NCI-H1048 (cell line): ENCODE results near the gene STRN.
"Not testable (repeated sequence)": the region's sequence is repeated elsewhere in the genome, so short reads cannot be mapped to it uniquely, and the experiment has no call there.

ENCODE experiments used
- DNase-seq: peaks from one replicate; lab custom pipeline; 2025; lab: John Stamatoyannopoulos, UW

Gene STRN

DNA sequence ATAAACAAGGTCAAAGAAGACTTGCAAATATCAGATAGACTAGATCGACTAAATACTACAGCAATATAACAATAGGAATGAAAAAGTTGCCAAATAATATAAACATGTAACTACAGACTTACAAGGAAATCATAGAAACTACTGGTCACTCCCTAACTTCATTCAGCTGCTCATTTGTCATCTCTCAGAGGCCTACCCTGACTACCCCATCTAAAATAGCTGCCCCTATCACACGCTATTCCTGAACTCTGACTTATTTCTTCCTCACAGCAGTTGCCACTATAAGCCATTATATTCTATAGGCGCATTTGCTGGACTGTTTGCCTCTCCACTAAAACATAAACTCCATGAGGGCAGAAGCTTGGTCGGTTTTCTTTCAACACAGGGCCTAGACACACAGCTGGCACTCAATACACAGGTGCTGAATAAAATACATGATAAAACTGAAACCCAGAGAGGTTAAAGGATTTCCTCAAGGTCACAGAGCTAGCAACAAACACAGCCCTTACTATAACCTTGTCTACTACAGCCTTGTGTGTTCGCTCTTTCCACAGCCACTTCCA, 1.8 kb downstream of the STRN start:
- DNase-seq: no peak

- no peak for DNase-seq
Measured at GRCh38 chr2:36963734-36964133, 2.6 kb downstream of the STRN start.

GRCh38 chr2:36963106-36963505, 3.2 kb downstream of the STRN start:
- no peak for DNase-seq

- no peak for DNase-seq
Measured at GRCh38 chr2:36960773-36961172, 5.6 kb downstream of the STRN start.

DNA sequence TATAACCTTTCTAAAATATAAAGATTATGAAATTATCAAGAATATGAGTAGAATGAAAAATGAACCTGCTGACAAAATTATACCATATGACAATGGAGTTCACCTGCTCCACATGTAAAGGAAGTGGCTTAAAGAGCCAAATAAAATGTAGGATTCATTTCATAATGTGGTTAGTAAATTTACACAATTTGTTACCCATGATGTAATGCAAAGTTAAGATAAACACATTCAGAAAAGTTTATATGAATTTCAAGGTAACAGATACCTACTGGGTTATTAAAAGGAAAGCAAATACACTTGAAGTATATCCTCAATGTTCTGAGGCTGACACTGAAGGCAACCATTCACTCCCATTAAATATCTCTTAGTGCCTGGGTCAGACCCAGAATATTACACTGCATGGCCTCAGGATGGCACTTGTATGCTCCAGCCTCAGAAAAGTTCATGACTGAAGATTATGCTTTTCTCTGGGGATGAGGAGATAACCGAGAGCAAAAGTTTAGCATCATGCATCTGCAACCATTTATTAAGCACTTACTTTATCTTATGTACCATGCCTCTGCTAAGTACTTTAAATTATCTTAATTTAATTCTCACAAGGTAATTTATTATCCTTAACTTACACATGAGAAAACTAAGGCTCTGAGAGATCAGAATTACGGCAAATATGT, 6.2 kb downstream of the STRN start:
- DNase-seq: no peak

GRCh38 chr2:36954977-36955607, 11.2 kb downstream of the STRN start:
- no peak for DNase-seq

DNA sequence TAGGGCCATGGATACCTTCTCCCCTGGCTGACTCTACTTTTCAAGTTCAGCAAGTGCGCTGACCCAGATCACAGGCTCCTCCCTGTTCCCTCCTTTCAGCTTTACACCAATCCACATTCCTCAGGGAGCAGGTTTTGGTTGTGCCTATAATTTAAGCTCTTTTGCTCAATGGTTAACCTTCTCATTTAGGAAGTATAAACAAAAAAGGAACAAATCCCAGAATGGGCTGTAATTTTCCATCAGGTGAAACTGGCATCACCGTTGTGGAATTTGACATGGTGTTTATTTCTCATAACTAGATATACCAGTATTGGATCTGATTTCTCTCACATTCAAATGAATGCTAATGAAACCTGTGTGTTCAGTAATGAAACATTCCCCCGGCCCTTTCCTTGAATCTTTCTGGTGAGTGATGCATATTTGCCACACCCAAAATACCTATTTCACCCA, 13.6 kb downstream of the STRN start:
- DNase-seq: no peak

GRCh38 chr2:36951574-36951973, 14.8 kb downstream of the STRN start:
- no peak for DNase-seq

GRCh38 chr2:36951027-36951518, 15.3 kb downstream of the STRN start:
- DNase-seq: no peak

- DNase-seq: no peak
Measured at GRCh38 chr2:36949845-36950244, 16.5 kb downstream of the STRN start.

GRCh38 chr2:36945240-36945639, 21.1 kb downstream of the STRN start:
- DNase-seq: not testable (repeated sequence)

DNA sequence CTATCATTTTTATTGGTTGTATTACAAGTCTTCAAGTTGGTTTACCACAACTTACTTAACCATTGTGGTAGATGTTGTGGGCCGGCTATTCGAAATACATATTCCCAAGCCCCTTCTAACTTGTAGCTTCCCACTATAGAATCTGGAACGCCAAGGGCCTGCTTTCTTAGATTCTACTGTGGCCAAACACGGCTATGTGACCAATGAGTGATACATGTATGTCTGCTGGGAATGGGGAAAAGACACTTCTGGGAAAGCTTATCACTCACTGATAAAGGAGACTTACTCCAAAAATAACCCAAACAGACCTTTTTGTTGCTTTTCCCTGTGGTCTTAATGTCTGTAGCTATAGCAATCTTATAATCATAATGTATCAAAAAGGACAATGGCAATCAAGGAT, 24.5 kb downstream of the STRN start:
- DNase-seq: no peak

DNA sequence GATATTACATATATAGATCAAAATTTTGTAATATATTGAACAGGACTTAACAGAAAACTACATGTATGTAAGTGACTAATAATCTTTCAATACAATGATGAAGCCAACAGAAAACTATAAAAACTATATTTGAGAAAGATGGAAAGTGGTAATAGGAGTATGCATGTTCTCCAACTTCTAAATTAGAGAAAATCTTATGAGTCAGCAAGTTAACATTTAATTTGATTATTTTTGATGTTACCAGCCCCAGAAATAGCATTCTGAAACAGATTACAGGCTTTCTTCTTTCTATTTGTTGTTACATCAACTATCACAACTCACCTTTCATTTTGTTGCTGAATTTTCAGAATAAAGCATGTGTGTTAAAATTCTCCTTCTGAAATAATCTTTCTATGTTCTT, 29.8 kb downstream of the STRN start:
- not testable (repeated sequence) for DNase-seq

DNA sequence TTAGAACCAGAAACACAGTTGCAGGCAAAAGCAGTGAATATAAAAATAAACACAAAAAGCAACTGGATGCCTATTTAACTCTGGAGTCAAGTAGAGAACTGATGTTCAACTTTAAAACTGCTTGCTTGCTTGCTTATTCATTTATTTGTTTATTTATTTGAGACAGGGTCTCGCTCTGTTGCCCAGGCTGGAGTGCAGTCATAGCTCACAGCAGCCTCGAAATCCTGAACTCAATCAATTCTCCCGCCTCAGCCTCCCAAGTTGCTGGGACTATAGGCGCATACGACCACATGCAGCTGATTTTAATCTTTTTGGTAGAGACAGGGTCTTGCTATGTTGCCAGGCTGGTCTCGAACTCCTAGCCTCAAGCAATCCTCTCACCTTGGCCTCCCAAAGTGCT, 34.6 kb downstream of the STRN start:
- not testable (repeated sequence) for DNase-seq

DNA sequence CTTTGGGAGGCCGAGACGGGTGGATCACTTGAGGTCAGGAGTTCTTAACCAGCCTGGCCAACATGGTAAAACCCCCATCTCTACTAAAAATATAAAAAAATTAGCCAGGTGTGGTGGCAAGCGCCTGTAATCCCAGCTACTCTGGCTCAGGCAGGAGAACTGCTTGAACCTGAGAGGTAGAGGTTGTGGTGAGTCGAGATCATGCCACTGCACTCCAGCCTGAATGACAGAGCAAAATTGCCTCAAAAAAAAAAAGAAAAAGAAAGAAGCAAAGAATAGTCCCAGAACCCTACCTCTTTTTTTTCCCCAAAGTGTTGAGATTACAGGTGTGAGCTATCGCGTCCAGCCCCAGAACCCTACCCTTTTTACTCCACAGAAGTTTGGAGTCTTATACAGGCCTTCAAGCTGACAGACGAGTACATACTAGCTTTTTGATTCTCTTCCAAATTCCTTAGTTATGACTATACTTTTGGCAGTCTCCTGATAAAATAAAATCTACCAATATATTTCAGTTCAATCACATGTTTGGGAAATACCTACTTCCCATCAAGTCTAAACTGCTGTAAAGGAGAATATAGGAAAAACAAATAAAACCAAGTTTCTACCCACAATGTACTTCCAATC, 35.4 kb downstream of the STRN start:
- DNase-seq: not testable (repeated sequence)

DNA sequence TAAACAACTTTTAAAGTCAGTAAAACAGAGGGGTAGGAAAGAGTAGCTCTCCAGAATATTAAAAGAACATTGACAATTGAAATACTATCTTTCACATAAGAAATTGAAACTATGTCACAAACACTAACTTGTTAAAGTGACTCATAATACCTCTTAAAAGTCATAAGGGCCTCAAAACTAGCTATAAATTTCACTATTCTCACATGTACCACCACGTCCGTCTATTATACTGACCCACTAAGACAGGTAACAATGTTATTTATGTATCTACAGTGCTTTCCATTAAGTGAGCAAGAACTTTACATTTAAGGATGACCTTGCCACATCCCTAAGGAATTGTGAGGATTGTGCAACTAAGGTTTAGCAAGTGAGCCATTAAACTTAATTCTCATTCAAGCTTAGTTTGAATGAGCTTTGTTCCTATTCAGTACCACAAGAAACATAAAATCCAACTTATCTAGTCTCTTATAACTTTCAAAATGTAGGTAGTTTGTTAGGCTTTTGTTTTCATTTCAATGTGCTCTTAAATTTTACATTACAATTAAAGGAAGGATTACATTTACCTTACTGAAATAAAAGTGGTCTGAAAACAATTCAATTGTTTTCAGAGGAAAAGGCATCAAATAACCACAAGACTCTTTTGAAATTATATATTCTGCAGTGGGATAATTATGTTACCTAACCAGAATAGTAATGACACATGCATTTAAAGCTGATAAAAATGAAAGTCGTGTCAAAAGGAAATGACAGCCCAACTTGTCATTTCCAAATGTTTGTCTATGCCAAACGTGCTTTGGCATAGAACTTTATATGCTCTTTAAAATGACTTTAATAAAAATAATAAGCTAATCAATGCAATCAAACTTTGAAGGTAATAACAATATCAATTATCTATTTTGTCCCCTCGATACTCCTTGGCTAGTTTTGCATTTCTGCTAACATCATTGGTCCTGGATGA, 39.9 kb downstream of the STRN start:
- DNase-seq: not testable (repeated sequence)

GRCh38 chr2:36922629-36923028, 43.7 kb downstream of the STRN start:
- DNase-seq: not testable (repeated sequence)

DNA sequence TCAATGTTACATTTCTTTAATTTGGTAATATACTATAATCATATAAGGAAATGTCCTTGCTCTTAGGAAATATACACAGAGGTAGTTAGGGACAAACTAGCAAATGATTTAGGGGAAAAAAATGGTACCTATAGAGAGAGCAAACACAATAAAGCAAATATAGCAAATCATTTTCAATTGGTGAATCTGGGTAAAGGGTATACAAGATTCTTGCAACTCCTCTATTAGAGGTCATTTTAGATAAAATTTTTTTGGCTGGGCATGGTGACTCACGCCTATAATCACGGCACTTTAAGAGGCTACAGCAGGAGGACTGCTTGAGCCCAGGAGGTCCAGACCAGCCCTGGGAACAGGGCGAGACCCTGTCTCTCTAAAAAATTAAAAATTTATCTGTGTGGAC, 44.4 kb downstream of the STRN start:
- no peak for DNase-seq

DNA sequence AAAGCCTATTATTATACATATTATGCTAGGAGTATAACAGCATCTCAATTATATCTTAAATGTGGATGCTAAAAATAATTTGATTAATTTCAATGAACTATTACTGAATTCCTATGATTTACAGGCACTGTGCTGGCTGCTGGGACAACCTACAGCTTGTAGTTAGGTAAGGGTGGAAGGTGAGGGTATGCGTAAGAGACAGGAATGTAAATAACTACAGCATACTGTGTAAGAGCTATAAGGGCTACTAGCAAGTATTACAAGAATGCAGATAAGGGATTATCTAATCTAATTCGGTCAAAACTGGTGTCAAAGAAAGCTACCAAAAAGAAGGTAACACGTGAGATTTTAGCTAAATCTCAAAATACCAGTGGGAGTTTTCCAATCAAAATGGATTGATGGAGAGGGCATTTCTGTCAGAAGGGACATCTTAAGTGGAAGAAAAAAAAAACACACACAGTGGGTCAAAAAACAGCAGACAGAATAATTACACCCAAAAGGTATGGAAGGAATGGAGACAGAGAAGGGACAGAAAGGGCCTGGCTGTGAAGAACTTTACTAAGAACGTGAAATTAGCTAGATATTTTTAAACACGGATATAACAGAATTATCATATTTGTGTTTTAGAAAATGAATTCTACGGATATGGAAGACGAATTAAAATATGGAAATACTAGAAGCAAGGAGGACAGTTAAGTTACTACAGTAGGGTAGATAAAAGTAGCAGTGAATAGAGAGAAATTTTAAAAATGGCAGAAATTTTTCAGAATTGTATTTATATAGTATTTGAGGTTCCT, 47.1 kb downstream of the STRN start:
- no peak for DNase-seq

DNA sequence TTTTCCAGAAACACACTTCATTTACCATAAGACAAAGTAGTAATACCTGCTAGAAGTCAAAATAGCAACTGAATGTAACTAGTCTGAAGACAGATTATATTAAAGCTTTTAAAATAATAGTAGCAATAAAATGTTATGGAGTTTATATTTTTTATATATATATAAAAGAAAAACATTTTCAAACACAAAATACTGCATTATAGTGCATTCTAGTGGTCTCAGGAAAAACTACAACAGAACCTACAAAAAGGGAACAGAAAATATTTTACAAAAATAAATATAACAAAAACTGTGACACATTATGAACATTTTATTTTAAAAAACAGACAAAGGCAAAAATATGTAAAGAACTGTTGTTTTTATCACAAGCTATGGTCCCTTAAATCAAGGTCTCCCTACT, 48.0 kb downstream of the STRN start:
- no peak for DNase-seq

GRCh38 chr2:36915627-36916026, 50.7 kb downstream of the STRN start:
- DNase-seq: no peak
